PC-9 (cell line): ENCODE data around the gene GPR4.

ENCODE experiments used
- CTCF ChIP-seq: fragments of 200-600 bp; sonication (generic); conservative IDR thresholded peaks from 2 replicates; pipeline ENCODE4 v1.6.1; 2017; ENCODE audit warnings: mixed run types, antibody characterized with exemption, mild to moderate bottlenecking, moderate library complexity
- EZH2 ChIP-seq: fragments of 200-600 bp; sonication (generic); IDR thresholded peaks from 2 replicates; pipeline ENCODE4 v1.8.0; 2017; ENCODE audit warnings: antibody characterized with exemption, low read depth

DNA sequence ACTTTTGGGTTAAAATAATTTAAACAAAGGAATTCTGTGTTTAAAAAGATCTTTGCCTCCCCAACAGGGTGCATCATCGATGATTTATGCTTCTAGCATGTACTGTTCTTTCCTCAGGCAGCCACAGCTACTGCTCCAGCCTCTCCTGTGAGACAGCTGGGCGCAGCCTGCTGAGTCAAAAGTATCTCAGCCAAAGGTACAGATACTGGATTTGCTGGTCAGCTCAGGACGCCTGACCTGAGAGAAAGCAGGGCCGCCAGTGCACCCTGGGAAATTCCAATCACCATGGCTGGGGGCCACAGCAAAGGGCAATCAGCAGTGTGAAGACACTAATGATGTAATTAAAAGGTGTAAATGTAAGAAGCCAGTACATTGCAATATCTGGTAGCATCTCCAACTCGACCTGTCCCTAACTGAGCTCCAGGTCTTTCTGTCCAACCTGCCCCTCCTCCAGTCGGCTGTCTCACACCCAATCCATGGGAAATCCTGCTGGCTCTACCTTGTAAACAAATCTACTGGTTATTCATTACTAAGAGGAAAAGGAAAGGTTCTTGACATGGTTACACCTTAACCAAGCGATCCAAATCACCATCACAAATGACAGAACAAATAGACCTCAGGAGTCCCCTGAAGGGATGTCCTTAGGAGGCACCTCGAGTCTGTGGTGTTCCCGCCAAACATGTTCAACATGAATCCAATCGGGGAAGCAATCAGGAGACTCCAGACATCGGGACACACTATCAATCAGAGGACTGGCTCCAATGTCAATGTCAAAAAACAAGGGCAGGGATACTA is 24.7 kb downstream of the GPR4 start:
- no peak for TF ChIP-seq CTCF
- no peak for TF ChIP-seq EZH2
